ENCODE data around the gene DGCR2. TPM values are rescaled to one million over a fixed set of nuclear protein-coding genes. Genes with fewer than 3 reads are reported as not detected.

The DGCR2 gene
- total and polyA plus RNA-seq, 10 of the 15 experiments (the other 5 are each of a cell fraction or from before 2014, with no cell fraction given): 0.19 to 28.4 (median 16.0) TPM

DNA sequence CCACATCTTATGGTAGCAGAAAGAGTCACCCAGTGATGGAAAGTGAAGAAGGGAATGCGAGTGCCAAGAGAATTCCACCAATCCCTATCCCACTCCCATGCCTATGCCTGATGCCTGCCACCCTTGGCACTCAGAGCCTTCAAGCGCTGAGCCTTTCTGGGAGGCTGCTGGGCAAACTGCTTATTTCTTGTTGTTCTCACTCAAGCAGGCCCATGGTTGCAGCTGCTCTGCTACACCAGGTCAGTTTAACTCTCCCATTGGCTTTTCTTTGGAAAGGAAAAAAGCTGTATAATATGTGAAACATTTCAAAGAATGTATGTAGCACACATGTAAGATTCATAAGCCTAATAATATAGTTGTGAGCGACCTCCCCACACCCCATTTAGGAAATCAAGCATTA, 41.4 kb downstream of the DGCR2 start (continued):
- TF ChIP-seq, protein P1, sequence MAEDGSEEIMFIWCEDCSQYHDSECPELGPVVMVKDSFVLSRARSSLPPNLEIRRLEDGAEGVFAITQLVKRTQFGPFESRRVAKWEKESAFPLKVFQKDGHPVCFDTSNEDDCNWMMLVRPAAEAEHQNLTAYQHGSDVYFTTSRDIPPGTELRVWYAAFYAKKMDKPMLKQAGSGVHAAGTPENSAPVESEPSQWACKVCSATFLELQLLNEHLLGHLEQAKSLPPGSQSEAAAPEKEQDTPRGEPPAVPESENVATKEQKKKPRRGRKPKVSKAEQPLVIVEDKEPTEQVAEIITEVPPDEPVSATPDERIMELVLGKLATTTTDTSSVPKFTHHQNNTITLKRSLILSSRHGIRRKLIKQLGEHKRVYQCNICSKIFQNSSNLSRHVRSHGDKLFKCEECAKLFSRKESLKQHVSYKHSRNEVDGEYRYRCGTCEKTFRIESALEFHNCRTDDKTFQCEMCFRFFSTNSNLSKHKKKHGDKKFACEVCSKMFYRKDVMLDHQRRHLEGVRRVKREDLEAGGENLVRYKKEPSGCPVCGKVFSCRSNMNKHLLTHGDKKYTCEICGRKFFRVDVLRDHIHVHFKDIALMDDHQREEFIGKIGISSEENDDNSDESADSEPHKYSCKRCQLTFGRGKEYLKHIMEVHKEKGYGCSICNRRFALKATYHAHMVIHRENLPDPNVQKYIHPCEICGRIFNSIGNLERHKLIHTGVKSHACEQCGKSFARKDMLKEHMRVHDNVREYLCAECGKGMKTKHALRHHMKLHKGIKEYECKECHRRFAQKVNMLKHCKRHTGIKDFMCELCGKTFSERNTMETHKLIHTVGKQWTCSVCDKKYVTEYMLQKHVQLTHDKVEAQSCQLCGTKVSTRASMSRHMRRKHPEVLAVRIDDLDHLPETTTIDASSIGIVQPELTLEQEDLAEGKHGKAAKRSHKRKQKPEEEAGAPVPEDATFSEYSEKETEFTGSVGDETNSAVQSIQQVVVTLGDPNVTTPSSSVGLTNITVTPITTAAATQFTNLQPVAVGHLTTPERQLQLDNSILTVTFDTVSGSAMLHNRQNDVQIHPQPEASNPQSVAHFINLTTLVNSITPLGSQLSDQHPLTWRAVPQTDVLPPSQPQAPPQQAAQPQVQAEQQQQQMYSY (CRISPR knock-in tag; IDR thresholded peaks at IDR 0.05): no peak
- TF ChIP-seq ATF7 (IDR thresholded peaks at IDR 0.05; ENCODE audit: low read depth): no peak
- TF ChIP-seq, protein P2, sequence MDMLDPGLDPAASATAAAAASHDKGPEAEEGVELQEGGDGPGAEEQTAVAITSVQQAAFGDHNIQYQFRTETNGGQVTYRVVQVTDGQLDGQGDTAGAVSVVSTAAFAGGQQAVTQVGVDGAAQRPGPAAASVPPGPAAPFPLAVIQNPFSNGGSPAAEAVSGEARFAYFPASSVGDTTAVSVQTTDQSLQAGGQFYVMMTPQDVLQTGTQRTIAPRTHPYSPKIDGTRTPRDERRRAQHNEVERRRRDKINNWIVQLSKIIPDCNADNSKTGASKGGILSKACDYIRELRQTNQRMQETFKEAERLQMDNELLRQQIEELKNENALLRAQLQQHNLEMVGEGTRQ (IDR thresholded peaks at IDR 0.05; ENCODE audit: borderline replicate concordance, low read depth, low read length): no peak
- TF ChIP-seq, protein P3, sequence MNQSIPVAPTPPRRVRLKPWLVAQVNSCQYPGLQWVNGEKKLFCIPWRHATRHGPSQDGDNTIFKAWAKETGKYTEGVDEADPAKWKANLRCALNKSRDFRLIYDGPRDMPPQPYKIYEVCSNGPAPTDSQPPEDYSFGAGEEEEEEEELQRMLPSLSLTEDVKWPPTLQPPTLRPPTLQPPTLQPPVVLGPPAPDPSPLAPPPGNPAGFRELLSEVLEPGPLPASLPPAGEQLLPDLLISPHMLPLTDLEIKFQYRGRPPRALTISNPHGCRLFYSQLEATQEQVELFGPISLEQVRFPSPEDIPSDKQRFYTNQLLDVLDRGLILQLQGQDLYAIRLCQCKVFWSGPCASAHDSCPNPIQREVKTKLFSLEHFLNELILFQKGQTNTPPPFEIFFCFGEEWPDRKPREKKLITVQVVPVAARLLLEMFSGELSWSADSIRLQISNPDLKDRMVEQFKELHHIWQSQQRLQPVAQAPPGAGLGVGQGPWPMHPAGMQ (IDR thresholded peaks at IDR 0.05; ENCODE audit: borderline replicate concordance): no peak
- no peak for TF ChIP-seq SREBF1 (IDR thresholded peaks at IDR 0.05; ENCODE audit: low read length)
- no peak for TF ChIP-seq ZNF217 (IDR thresholded peaks at IDR 0.05)

DNA sequence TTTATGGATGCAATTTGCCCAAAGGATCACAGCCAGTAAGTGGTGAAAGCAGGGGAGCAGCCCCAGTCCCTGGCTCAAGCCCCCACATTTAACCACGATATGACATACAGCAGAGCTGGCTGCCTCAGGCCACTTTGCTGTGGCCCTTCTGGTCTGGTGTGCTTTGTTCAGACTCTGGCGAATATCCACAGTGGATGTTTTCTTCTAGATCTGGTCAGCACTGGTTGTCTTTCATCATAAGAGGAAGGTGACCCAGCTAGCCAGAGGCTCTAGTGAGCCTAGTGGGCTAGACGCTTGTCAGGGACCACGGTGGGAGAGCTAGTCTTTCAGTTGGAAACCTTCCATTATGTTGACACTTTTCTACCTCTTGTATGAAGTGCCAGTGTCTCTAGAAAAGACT, 42.5 kb downstream of the DGCR2 start:
- SMC1A ChIA-PET (ENCODE audit: uncharacterized antibody, unreplicated experiment): interaction anchor here (1.5 kb wide), 1 partner anchor 10 kb away, joined by 3 read pairs; no protein-coding TSS in a partner anchor
- WGBS (ENCODE audit: insufficient coverage, insufficient replicate concordance, low lambda C conversion rate, missing lambda C conversion rate): 98% methylated on average over 4 of the region's 4 CpGs
- TF ChIP-seq NRF1 (conservative IDR thresholded peaks at IDR 0.05; ENCODE audit: low read depth, low read length): no peak
- TF ChIP-seq, protein P4, sequence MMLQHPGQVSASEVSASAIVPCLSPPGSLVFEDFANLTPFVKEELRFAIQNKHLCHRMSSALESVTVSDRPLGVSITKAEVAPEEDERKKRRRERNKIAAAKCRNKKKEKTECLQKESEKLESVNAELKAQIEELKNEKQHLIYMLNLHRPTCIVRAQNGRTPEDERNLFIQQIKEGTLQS (IDR thresholded peaks at IDR 0.05; ENCODE audit: borderline replicate concordance, extremely low read depth, low read depth, low read length): no peak
- TF ChIP-seq EP300 (IDR thresholded peaks at IDR 0.05; ENCODE audit: borderline replicate concordance in 1 of 2, control insufficient read depth in 1 of 2, low read depth in 2 of 2, low read length in 2 of 2): no peak
- TF ChIP-seq ZSCAN29 (IDR thresholded peaks at IDR 0.05): no peak
- TF ChIP-seq, protein P5, sequence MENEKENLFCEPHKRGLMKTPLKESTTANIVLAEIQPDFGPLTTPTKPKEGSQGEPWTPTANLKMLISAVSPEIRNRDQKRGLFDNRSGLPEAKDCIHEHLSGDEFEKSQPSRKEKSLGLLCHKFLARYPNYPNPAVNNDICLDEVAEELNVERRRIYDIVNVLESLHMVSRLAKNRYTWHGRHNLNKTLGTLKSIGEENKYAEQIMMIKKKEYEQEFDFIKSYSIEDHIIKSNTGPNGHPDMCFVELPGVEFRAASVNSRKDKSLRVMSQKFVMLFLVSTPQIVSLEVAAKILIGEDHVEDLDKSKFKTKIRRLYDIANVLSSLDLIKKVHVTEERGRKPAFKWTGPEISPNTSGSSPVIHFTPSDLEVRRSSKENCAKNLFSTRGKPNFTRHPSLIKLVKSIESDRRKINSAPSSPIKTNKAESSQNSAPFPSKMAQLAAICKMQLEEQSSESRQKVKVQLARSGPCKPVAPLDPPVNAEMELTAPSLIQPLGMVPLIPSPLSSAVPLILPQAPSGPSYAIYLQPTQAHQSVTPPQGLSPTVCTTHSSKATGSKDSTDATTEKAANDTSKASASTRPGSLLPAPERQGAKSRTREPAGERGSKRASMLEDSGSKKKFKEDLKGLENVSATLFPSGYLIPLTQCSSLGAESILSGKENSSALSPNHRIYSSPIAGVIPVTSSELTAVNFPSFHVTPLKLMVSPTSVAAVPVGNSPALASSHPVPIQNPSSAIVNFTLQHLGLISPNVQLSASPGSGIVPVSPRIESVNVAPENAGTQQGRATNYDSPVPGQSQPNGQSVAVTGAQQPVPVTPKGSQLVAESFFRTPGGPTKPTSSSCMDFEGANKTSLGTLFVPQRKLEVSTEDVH (IDR thresholded peaks at IDR 0.05; ENCODE audit: low read depth, partially characterized antibody): no peak
- TF ChIP-seq RELA (IDR thresholded peaks at IDR 0.05; ENCODE audit: borderline replicate concordance, partially characterized antibody): no peak
- no peak for TF ChIP-seq POLR2AphosphoS5 (IDR thresholded peaks at IDR 0.05; ENCODE audit: low read length)
- no peak for TF ChIP-seq JUNB (IDR thresholded peaks at IDR 0.05)
- TF ChIP-seq ATF7 (IDR thresholded peaks at IDR 0.05; ENCODE audit: low read depth): no peak

More for the DNA sequence above, 42.5 kb downstream of the DGCR2 start:
- ATAC-seq: no peak
- H2AFZ ChIP-seq (ENCODE audit: control insufficient read depth, low read depth, low read length): no peak overlapping the region
- POLR2A ChIA-PET: no interaction called here
- no peak for DNase-seq (ENCODE audit: low read depth, low spot score)
- H3K27ac ChIP-seq (ENCODE audit: control insufficient read depth, insufficient read depth): no peak overlapping the region
- CTCF ChIA-PET: no interaction called here
- H3K27me3 ChIP-seq (replicated peaks in 1 of 2; ENCODE audit: control insufficient read depth in 2 of 2, insufficient read depth in 2 of 2, low read length in 1 of 2): no peaks in the 10 kb centered on the region
- H3K4me1 ChIP-seq (ENCODE audit: control insufficient read depth, insufficient read depth, low read length): 0 out of 2 replicates have a peak, but pooled peaks cover 4% of the 10 kb centered on the region
- intact Hi-C loops (cut with micrococcal nuclease; ENCODE audit: unreplicated experiment) (no loop called here), in situ Hi-C loops (cut with MboI) (no loop called here)
- no peaks in the 10 kb centered on the region for H3K9me3 ChIP-seq (replicated peaks; ENCODE audit: control insufficient read depth, insufficient read depth, low read length)
- RAD21 ChIA-PET (ENCODE audit: unreplicated experiment): no interaction called here
- no peak overlapping the region for H3K4me3 ChIP-seq
- FAIRE-seq: no peak
- no peaks in the 10 kb centered on the region for H4K20me1 ChIP-seq (ENCODE audit: control insufficient read depth, insufficient read depth)
- peaks cover 0 to 5% of the 10 kb centered on the region in 2 experiments for H3K36me3 ChIP-seq (ENCODE audit: control insufficient read depth in 2 of 2, insufficient read depth in 2 of 2, low read length in 1 of 2)
- no peak overlapping the region for H3K4me2 ChIP-seq (ENCODE audit: control insufficient read depth, insufficient read depth)
- BruUV-seq (replicated peaks): no TSS peak
- H3K9ac ChIP-seq (ENCODE audit: control insufficient read depth, insufficient read depth, low read length): no peak overlapping the region
- no peaks in the 10 kb centered on the region for H3K79me2 ChIP-seq (ENCODE audit: control insufficient read depth, insufficient read depth, low read length)
